GM12878 (cell line): ENCODE results near the gene NR2C2AP. TPM values are rescaled to one million over a fixed set of nuclear protein-coding genes. Genes with fewer than 3 reads are reported as not detected.

Source experiments
- ATAC-seq: fragments of 200-7000 bp; cut with Tn5 transposase; 3 replicates; pipeline ENCODE4 v1.9.1; 2020; ENCODE audit warnings: mild to moderate bottlenecking, moderate library complexity
- BruUV-seq: library from RNA; stranded (reverse); fragments of 400-500 nt; replicated peaks from 2 replicates; lab custom pipeline; 2021; lab: Mats Ljungman, UMichigan
- CTCF ChIA-PET: fragments of 300-600 bp; sonication (Branson Sonifier 250); formaldehyde crosslinking; extraction: SDS; loops from one replicate; lab custom pipeline; 2021; ENCODE audit warnings: inconsistent platforms; lab: Yijun Ruan, JAX
- POLR2A ChIA-PET: fragments of 350-600 bp; formaldehyde crosslinking; extraction: SDS; loops from one replicate; lab custom pipeline; 2021; ENCODE audit warnings: inconsistent platforms; lab: Charles Lee
- RAD21 ChIA-PET: fragments of 300-600 bp; sonication (Branson Sonifier 250); formaldehyde crosslinking; loops from one replicate; lab custom pipeline; 2023; ENCODE audit warnings: antibody characterized with exemption; ENCODE audit not compliant: unreplicated experiment; lab: Charles Lee
- SMC1A ChIA-PET: fragments of 300-600 bp; sonication (Branson Sonifier 250); formaldehyde crosslinking; loops from one replicate; lab custom pipeline; 2023; ENCODE audit not compliant: unreplicated experiment, uncharacterized antibody; lab: Charles Lee
- DNase-seq: peaks from one replicate; pipeline ENCODE4 v3.0.0-alpha.2; 2011; ENCODE audit warnings: low read depth, low spot score
- FAIRE-seq: peaks from 3 replicates; lab custom pipeline; 2011; peaks lifted over from hg19 to GRCh38; lab: Jason Lieb, UNC
- H2AFZ ChIP-seq: 2 replicates; pipeline ENCODE4 v1.6.0; 2011; ENCODE audit warnings: low read depth, low read length, control low read depth; ENCODE audit not compliant: control insufficient read depth
- H3K27ac ChIP-seq: 2 replicates; pipeline ENCODE4 v1.5.1; 2011; ENCODE audit warnings: control low read depth; ENCODE audit not compliant: control insufficient read depth, insufficient read depth
- H3K27me3 ChIP-seq, 2 experiments: replicated peaks in 1 of 2; 2 replicates each; pipeline versions ENCODE4 v1.6.0 to v1.6.1; 2011; ENCODE audit warnings: low read length in 1 of 2; ENCODE audit not compliant: control insufficient read depth in 2 of 2, insufficient read depth in 2 of 2
- H3K36me3 ChIP-seq, 2 experiments: 2 replicates each; pipeline ENCODE4 v1.5.1; 2011; ENCODE audit warnings: low read length in 1 of 2; ENCODE audit not compliant: control insufficient read depth in 2 of 2, insufficient read depth in 2 of 2
- H3K4me1 ChIP-seq: 2 replicates; pipeline ENCODE4 v1.6.1; 2011; ENCODE audit warnings: mild to moderate bottlenecking, low read length, moderate library complexity, mixed read lengths; ENCODE audit not compliant: control insufficient read depth, insufficient read depth
- H3K4me2 ChIP-seq: 2 replicates; pipeline ENCODE4 v1.6.0; 2011; ENCODE audit warnings: control low read depth; ENCODE audit not compliant: control insufficient read depth, insufficient read depth
- H3K4me3 ChIP-seq: fragments of 200-600 bp; sonication (generic); 2 replicates; pipeline ENCODE4 v1.5.1; 2016
- H3K79me2 ChIP-seq: 2 replicates; pipeline ENCODE4 v1.6.0; 2011; ENCODE audit warnings: low read length; ENCODE audit not compliant: control insufficient read depth, insufficient read depth
- H3K9ac ChIP-seq: 2 replicates; pipeline ENCODE4 v1.8.0; 2011; ENCODE audit warnings: low read length, control low read depth, mixed read lengths; ENCODE audit not compliant: control insufficient read depth, insufficient read depth
- H3K9me3 ChIP-seq: replicated peaks from 3 replicates; pipeline ENCODE4 v1.5.1; 2011; ENCODE audit warnings: mild to moderate bottlenecking, low read length; ENCODE audit not compliant: control insufficient read depth, insufficient read depth
- H4K20me1 ChIP-seq: 2 replicates; pipeline ENCODE4 v1.6.0; 2011; ENCODE audit not compliant: control insufficient read depth, insufficient read depth
- CHD2 ChIP-seq: IDR thresholded peaks from 2 replicates; pipeline ENCODE4 v1.6.1; 2011; ENCODE audit warnings: low read depth, low read length, improper control_type of control experiment, borderline replicate concordance
- FOXM1 ChIP-seq: IDR thresholded peaks from 2 replicates; pipeline ENCODE4 v1.6.1; 2012; ENCODE audit warnings: low read depth, mild to moderate bottlenecking, inconsistent platforms, low read length, moderate library complexity
- GATAD2B ChIP-seq: fragments of 450-650 bp; conservative IDR thresholded peaks from 2 replicates; pipeline ENCODE4 v1.6.1; 2017; ENCODE audit warnings: low read depth, mild to moderate bottlenecking, moderate library complexity
- MTA2 ChIP-seq: fragments of 450-650 bp; IDR thresholded peaks from 2 replicates; pipeline ENCODE4 v1.6.1; 2016; ENCODE audit warnings: low read depth, mild to moderate bottlenecking, moderate library complexity
- NR2F1 ChIP-seq: fragments of 450-650 bp; conservative IDR thresholded peaks from 2 replicates; pipeline ENCODE4 v1.6.1; 2017; ENCODE audit warnings: mild to moderate bottlenecking
- SIX5 ChIP-seq: IDR thresholded peaks from 2 replicates; pipeline ENCODE4 v1.6.1; 2011; ENCODE audit warnings: mild to moderate bottlenecking, low read depth, low read length, moderate library complexity; ENCODE audit not compliant: severe bottlenecking
- TCF3 ChIP-seq: IDR thresholded peaks from 2 replicates; pipeline ENCODE4 v1.6.1; 2012; ENCODE audit warnings: low read depth, mild to moderate bottlenecking, low read length, borderline replicate concordance; ENCODE audit not compliant: insufficient read depth
- ZNF207 ChIP-seq: fragments of 450-650 bp; IDR thresholded peaks from 2 replicates; pipeline ENCODE4 v1.6.1; 2014; ENCODE audit warnings: antibody characterized with exemption, mild to moderate bottlenecking, borderline replicate concordance
- WGBS: methylation state at CpG from one replicate; pipeline ENCODE4 v1.1.6; 2016; ENCODE audit warnings: low lambda C conversion rate; ENCODE audit not compliant: insufficient replicate concordance, insufficient coverage; ENCODE audit errors: missing lambda C conversion rate; 5-methylcytosine and 5-hydroxymethylcytosine counted together
- in situ Hi-C: fragments of 300-500 bp; cut with MboI; formaldehyde crosslinking; loops from 9 replicates; pipeline ENCODE4 v1.14.3; 2018; ENCODE audit warnings: mixed read lengths
- intact Hi-C: fragments of 100-400 bp; cut with micrococcal nuclease; formaldehyde crosslinking; loops from one replicate; pipeline ENCODE4 v1.14.2; 2022; ENCODE audit not compliant: unreplicated experiment
- polyA plus RNA-seq, 11 experiments: library from polyadenylated mRNA; depleted of rRNA in 4 of 11; unstranded in 6 of 11; stranded (reverse) in 5 of 11; fragments of >200 nt; fragmentation: Nextera tagmentation in 4 of 11; fragmentation: Illumina TruSeq in 1 of 11; extraction: Ambion mirVana in 4 of 11; extraction: Trizol in 1 of 11; gene quantifications; 1 replicate in 1 of 11; 2 replicates in 10 of 11; pipeline versions ENCODE4 v1.2.1 to v1.2.3, GENCODE V29; 2011 to 2016; ENCODE audit warnings: inconsistent platforms in 2 of 11, missing spikeins in 2 of 11, low read depth in 1 of 11
- total RNA-seq, 4 experiments: library from RNA; depleted of rRNA in 3 of 4; stranded (reverse); fragments of >200 nt in 3 of 4; fragmentation: Illumina TruSeq in 1 of 4; extraction: Trizol in 1 of 4; gene quantifications; 2 replicates each; pipeline versions ENCODE4 v1.2.1 to v1.2.3, GENCODE V29; 2013 to 2021
- TF ChIP-seq, protein P1 (sequence below): fragments of 450-650 bp; IDR thresholded peaks from 2 replicates; pipeline ENCODE4 v1.6.1; 2014; ENCODE audit warnings: mild to moderate bottlenecking
- TF ChIP-seq, protein P2 (sequence below): IDR thresholded peaks from 2 replicates; pipeline ENCODE4 v1.6.1; 2011; ENCODE audit warnings: low read depth, low read length, improper control_type of control experiment, borderline replicate concordance
- TF ChIP-seq, protein P3 (sequence below), 3 experiments: IDR thresholded peaks in 2 of 3; conservative IDR thresholded peaks in 1 of 3; 2 replicates each; pipeline ENCODE4 v1.5.1; 2011; ENCODE audit warnings: low read depth in 3 of 3, low read length in 3 of 3, mild to moderate bottlenecking in 3 of 3, control low read depth in 2 of 3, moderate library complexity in 2 of 3, inconsistent platforms in 1 of 3, mixed read lengths in 1 of 3; ENCODE audit not compliant: control insufficient read depth in 2 of 3, insufficient read depth in 1 of 3; ENCODE audit errors: extremely low read depth in 1 of 3
- TF ChIP-seq, protein P4 (sequence below): fragments of 450-650 bp; conservative IDR thresholded peaks from 2 replicates; pipeline ENCODE4 v1.6.1; 2017; ENCODE audit warnings: mild to moderate bottlenecking, moderate library complexity

The NR2C2AP gene
- total and polyA plus RNA-seq, 10 of the 15 experiments (the other 5 are each of a cell fraction or from before 2014, with no cell fraction given), result 21.5 to 44.8 (median 28.1) TPM

DNA sequence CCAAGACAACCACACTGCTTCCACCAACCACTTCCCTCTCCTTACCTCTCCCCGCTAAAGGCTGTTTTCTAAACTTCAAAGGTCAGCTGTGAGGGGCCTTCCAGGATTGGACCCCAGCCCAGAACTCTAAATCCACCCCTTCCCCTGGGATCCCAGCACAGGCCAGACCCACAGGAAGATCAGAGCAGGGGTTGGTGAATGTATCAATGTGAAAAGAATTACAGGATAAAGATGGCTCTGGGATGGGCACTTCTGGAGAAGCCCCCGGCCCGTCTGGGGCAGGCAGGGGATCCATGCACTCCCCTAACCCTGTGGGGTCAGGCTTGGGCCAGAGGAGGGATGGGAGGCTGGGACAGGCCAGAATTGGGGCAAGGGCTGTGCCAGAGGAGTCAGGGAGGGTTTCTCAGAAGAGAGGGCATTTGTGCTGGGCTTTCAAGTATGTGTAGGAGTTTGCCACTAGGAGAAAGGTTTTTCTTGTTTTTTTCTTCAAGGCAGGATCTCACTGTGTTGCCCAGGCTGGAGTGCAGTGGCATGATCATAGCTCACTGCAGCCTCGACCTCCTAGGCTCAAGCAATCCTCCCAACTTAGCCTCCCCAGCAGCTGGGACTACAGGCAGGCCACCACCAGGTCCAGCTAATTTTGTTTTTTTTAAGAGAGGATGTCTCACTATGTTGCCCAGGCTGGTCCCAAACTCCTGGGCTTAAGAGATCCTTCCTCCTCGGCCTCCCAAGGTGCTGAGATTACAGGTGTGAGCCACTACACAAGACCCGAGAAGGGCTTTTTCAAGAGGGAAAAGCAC, 32.1 kb downstream of the NR2C2AP start (continued):
- no peak for TF ChIP-seq SIX5

DNA sequence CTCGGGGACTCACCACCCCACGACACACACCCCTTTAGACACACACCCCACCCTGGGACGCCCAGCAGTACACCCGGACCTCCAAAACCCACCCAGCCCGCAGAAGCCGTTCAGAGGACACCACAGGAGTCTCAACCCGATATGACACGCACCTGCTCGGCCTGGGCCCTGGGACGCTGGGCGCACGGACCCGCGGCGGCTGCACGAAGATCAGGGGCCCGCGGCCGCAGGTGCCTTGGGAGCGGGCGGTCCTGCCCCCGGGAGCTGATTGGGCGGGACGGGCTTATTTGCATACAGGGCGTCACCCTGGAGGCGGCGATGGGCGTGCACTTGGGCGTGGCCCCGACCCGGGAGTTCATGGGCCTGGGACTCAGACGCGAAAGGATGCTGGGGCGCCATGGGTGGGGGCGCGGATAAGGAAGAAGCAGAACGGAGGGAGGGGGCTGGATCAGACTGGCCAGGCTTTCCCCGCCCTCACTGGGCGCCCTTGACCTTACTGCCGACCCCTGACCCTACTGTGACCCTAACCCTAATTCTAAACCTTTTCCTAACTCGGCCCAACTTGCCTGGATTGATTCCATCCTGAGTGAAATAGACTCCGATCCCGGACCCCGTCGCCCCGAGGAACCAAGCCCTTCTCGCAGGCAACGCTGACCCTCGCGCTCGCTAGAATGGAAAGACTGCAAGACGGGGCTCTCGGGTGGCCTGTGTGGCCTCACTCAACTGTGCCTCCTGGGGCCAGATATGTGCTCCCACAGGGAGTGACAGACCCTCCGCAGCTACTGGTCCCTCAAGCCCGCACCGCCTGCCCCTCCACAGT, 33.0 kb downstream of the NR2C2AP start, which contains the start of gene MEF2B:
TSS of gene MEF2B (minus strand) at position 211 of the 820 bp plus-strand sequence. CDS start 19,528 bp downstream, outside the sequence.
- DNase-seq (no peak), ATAC-seq (peak; percentile 95), FAIRE-seq (no peak)
- H3K36me3 ChIP-seq, result no peaks in the 10 kb centered on the region
- ChIA-PET POLR2A (interaction anchor here (0.6 to 4.0 kb wide), 9 partner anchors 12 to 168 kb away, joined by 3 to 74 read pairs (median 4); partner anchors contain the start of gene SLC25A42), CTCF (interaction anchor here (0.7 to 6.6 kb wide), 8 partner anchors 13 to 229 kb away, joined by 3 to 86 read pairs (median 7); partner anchors contain the start of genes BORCS8 and RFXANK), RAD21 (interaction anchor here (14.0 kb wide), 1 partner anchor 16 kb away, joined by 394 read pairs; no protein-coding TSS in a partner anchor), SMC1A (interaction anchor here (0.7 to 4.8 kb wide), 8 partner anchors 9 to 207 kb away, joined by 3 to 83 read pairs (median 6); no protein-coding TSS in a partner anchor)
- WGBS, result 2% methylated on average over 46 of the region's 56 CpGs
- no peaks in the 10 kb centered on the region for H4K20me1 ChIP-seq
- H3K27ac ChIP-seq, result 0 out of 2 replicates have a peak within 1 kb of the TSS, but pooled peaks have one; percentile 27
- H3K4me2 ChIP-seq, result peak within 1 kb of the TSS; percentile 94
- in situ Hi-C loops, result no loop called here
- H3K9ac ChIP-seq, result peak within 1 kb of the TSS; percentile 43; the same call in 1 of the 2 replicates
- H3K4me1 ChIP-seq, result peaks cover 30% of the 10 kb centered on the region
- H3K9me3 ChIP-seq, result no peaks in the 10 kb centered on the region
- peak within 1 kb of the TSS; percentile 89 for H3K4me3 ChIP-seq
- peak within 1 kb of the TSS; percentile 42; the same call in 1 of the 2 replicates for H2AFZ ChIP-seq
- BruUV-seq, result no TSS peak
- no peaks in the 10 kb centered on the region for H3K27me3 ChIP-seq
- intact Hi-C loops, result no loop called here
- peaks cover 10% of the 10 kb centered on the region for H3K79me2 ChIP-seq
- TF ChIP-seq MTA2 (no peak), FOXM1 (no peak), TCF3 (peak; percentile 78; the same call in 1 of the 2 replicates), CHD2 (no peak), ZNF207 (no peak), NR2F1 (peak; percentile 90), GATAD2B (0 out of 2 replicates have a peak, but pooled peaks have one; percentile 27)
- TF ChIP-seq, protein P1, sequence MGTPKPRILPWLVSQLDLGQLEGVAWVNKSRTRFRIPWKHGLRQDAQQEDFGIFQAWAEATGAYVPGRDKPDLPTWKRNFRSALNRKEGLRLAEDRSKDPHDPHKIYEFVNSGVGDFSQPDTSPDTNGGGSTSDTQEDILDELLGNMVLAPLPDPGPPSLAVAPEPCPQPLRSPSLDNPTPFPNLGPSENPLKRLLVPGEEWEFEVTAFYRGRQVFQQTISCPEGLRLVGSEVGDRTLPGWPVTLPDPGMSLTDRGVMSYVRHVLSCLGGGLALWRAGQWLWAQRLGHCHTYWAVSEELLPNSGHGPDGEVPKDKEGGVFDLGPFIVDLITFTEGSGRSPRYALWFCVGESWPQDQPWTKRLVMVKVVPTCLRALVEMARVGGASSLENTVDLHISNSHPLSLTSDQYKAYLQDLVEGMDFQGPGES, result no peak
- TF ChIP-seq, protein P2, sequence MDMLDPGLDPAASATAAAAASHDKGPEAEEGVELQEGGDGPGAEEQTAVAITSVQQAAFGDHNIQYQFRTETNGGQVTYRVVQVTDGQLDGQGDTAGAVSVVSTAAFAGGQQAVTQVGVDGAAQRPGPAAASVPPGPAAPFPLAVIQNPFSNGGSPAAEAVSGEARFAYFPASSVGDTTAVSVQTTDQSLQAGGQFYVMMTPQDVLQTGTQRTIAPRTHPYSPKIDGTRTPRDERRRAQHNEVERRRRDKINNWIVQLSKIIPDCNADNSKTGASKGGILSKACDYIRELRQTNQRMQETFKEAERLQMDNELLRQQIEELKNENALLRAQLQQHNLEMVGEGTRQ, result no peak
- TF ChIP-seq, protein P3, sequence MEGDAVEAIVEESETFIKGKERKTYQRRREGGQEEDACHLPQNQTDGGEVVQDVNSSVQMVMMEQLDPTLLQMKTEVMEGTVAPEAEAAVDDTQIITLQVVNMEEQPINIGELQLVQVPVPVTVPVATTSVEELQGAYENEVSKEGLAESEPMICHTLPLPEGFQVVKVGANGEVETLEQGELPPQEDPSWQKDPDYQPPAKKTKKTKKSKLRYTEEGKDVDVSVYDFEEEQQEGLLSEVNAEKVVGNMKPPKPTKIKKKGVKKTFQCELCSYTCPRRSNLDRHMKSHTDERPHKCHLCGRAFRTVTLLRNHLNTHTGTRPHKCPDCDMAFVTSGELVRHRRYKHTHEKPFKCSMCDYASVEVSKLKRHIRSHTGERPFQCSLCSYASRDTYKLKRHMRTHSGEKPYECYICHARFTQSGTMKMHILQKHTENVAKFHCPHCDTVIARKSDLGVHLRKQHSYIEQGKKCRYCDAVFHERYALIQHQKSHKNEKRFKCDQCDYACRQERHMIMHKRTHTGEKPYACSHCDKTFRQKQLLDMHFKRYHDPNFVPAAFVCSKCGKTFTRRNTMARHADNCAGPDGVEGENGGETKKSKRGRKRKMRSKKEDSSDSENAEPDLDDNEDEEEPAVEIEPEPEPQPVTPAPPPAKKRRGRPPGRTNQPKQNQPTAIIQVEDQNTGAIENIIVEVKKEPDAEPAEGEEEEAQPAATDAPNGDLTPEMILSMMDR (IDR thresholded peaks at IDR 0.05 in 2 of 3, conservative IDR thresholded peaks at IDR 0.05 in 1 of 3; ENCODE audit: control insufficient read depth in 2 of 3, extremely low read depth in 1 of 3, insufficient read depth in 1 of 3, low read depth in 3 of 3, low read length in 3 of 3), result no peak
- TF ChIP-seq, protein P4, sequence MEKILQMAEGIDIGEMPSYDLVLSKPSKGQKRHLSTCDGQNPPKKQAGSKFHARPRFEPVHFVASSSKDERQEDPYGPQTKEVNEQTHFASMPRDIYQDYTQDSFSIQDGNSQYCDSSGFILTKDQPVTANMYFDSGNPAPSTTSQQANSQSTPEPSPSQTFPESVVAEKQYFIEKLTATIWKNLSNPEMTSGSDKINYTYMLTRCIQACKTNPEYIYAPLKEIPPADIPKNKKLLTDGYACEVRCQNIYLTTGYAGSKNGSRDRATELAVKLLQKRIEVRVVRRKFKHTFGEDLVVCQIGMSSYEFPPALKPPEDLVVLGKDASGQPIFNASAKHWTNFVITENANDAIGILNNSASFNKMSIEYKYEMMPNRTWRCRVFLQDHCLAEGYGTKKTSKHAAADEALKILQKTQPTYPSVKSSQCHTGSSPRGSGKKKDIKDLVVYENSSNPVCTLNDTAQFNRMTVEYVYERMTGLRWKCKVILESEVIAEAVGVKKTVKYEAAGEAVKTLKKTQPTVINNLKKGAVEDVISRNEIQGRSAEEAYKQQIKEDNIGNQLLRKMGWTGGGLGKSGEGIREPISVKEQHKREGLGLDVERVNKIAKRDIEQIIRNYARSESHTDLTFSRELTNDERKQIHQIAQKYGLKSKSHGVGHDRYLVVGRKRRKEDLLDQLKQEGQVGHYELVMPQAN, result no peak
